Measurements from ENCODE around the gene ANKDD1A.

ANKDD1A gene

DNA sequence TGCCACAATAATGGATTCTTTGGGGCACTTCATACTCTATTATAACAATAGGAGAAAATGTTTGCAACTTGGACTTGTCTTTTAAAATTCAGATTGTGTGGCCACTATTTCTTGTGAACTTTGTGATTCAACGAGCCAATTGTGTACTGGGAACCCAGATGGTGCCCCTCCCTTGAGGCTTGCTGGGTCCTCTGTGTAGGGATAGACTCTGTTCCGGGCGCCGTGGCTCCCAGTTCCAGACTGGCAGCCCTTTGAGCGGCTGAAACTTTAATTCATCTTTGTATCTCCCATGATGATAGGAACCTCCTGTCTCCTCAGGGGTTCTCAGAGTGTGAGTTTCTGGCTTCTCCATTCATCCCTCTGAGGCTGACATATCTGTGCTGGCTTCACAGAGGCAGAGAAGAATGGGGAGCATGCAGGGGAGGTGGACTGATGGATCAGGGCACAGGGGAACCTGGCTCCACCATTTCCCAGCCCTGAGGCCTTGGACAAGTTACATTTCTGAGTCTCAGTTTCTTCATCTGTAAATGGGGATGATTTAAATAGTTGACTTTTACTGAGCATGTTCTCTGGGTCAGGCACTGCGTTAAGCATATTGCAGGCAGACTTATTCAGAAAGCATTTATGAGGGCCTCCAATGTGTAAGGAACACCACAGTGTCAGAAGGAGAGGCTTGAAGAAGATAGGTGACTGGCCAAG is 15.2 kb upstream of the ANKDD1A start:
- no peak for DNase-seq

DNA sequence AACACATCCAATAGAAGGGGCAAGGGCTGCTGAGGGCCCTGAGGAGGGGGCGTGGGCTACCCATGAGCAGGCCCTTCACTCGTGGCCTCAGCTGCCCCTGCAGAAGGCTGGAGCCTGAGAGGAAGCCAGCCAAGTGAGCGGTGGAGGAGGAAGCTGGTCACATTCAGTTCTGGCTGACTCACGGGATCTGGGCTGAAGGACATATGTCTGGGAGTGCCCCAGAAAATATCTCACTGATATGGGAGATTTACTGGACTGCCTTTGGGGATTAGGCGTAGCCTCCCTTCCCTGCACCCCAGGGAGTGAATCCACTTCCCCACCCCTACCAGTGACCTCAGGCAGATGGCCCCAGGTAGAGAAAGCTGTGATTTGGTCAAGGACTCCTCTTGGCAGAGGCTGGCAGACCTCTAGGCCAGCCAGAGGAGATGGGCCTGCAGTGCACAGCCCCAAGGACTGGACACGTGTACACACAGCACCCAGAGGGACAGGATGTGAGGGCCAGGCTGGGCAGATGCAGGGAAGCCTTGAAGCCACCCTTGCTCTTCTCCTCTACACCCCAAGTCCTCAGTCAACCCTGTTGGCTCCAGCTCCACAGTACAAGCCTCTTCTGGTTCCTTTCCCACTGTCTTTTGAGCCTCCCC is 14.2 kb upstream of the ANKDD1A start:
- DNase-seq, result peak; percentile 88

DNA sequence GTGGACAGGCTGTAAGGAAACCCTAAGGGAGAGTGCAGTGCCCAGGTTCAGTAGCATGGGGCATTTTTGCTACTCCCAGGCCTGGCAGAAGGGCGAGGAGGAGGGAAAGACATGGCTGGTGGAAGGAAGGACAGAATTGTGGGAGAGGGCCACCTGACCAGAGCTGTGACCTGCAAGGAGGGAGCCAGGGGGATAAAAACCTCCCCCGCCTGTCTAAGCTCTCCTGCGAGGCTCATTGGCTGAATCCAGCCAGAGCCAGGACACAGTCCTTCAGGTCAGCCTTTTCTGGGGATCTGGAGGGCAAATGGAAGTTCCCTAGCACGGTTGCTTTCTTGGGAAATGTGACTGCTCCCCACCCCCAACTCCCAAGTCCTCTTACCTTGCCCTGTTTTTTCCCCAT is 13.3 kb upstream of the ANKDD1A start:
- DNase-seq, result no peak

DNA sequence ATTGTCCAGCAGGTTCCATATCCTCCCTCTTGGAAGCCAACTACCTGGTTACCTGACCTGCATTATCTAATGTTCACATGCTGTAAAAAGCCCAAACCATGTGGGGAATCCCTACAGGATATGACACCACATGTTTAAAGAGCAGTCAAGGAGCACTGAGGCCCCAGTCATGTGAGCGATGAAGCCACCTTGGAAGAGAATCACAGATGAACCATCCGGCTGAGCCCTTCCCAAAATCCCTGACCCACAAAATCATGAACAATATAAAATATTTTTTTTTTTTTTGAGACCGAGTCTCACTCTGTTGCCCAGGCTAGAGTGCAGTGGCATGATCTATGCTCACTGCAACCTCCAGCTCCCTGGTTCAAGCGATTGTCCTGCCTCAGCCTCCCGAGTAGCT is 10.6 kb upstream of the ANKDD1A start:
- no peak for DNase-seq

DNA sequence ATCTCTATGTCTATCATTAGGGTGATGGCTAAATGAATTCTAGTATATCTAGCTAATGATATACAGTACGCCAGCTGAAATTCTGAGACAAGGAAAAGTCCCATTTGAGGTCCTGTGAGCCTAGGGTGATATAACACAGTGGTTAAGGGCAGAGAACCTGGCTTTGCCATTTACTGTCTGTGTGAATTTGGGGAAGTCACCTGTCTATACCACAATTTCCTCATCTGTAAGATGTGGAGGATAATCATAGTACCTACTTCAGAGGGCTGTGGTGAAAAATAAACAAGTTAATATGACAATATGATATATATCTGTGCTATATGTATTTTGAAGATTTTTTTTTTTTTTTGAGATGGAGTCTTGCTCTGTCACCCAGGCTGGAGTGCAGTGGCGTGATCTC is 9.8 kb upstream of the ANKDD1A start:
- DNase-seq, result no peak

DNA sequence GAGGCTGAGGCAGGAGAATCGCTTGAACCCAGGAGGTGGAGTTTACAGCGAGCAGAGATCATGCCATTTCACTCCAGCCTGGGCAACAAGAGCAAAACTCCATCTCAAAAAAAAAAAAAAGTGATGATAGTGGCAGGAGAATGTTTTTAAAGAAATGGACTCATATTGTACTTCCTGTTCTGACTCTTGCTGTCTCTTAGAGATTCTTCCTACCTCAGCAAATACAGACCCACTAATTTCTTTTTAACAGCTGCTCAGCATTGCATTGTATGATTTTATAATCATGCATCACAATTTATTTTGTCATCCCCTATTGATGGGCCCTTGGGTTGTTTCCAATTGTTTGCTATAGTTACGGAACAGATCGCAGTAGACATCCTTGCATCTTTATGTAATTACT is 8.8 kb upstream of the ANKDD1A start:
- DNase-seq, result peak; percentile 15

DNA sequence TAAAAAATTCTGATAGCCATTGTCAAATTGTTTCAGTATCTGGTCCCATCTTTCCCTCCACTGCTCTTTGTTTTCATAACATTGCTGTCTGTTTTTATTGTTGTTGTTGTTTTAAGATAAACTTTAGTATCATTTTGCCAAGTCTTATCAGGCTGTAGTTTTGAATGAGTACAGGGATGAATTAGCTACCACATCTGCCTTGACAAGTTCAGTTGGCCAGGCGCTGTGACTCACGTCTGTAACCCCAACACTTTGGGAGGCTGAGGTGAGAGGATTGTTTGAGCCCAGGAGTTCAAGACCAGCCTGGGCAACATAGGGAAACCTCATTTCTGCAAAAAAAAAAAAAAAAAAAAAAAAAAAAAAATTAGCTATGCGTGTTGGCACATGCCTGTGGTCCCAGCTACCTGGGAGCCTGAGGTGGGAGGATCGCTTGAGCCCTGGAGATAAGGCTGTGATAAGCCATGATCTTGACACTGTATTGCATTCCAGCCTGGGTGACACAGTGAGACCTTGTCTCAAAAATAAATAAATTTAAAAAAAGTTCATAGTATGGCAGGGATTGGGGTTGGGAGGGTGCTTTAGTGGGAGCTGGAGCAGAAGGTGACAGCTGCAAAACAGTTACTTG is 8.3 kb upstream of the ANKDD1A start:
- no peak for DNase-seq

DNA sequence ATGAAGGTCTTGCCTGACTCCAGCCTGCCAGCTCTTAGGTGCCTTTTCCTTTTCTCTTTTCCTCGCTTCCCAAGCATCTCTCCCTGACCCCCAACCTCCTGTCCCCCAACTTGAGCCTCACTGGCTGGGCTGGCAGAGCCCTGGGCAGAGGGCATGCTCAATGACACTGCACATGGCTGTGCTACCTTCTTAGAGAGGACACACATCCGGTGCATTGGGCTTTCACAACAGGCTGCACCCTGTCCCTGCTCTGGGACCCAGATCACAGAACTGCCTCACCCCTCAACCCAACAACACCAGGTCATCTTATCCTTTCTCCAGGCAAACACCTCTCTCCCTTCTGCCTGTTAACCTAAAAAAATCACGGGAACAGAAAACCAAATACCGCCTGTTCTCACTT is 7.5 kb upstream of the ANKDD1A start:
- DNase-seq, result no peak

DNA sequence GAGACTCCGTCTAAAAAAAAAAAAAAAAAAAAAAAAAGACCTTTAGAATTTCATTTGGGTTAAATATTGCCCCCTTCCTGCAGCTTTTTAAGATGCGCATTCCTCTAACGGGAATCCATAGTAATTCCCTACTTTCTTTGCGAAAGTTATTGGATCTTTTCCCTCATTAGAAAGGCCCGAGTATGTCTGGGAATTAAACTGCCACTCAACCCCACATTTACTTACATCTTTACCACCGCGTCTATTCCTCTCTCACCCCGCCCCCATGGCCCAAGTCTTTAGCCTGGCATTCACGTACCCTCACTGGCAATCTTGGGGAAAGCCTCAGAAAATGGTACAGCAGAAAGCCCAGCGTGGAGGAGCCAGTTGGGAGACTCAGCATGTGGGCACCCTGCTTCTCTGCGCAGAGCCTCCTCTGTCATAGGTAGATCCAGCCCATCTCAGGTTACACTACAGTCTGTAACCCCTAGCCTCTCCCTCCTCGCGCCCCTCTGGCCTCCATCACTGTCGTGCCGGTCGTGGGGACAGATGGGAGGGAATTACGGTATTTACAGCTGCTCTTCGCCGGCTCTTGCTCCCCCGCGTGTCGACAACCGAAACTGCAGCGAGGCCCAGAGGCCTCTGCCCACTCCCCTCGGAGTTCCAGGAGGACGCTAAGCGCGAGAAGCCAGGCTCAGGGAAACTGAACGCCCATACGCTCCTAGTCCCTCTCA is 6.4 kb upstream of the ANKDD1A start:
- DNase-seq, result peak; percentile 82

DNA sequence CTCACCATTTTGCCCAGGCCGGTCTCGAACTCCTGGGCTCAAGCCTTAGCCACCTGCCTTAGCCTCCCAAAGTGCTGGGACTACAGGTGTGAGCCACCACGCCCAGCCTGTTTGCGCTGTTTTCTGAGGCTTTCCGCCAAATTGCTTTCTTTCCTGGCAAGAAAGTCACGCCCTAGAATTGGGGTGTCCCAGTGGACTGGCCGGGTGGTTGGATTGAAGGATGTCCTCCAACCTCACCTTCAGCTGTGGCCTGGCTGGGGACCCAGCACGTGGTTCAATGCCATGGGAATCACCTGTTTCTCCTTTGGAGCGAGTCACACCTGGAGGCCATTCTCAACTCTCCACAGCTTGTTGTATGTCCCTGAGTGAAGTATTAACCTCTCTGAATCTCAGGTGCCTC is 5.8 kb upstream of the ANKDD1A start:
- no peak for DNase-seq

DNA sequence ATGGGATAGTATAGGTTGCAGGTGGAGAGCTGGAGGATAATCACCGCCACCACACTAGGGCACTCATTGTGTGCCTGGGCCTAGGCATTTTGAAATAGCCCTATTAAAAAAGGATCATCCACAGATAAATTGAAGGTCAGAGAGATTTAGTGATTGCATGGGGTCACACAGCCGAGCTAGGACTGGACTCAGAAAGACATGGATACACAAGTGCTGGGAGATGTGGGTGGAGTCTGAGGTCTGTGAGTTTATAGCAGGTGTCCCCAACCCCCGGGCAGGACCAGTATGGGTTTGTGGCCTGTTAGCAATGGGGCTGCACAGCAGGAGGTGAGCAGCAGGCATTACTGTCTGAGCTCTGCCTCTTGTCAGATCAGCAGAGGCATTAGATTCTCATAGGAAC is 5.3 kb upstream of the ANKDD1A start:
- no peak for DNase-seq

DNA sequence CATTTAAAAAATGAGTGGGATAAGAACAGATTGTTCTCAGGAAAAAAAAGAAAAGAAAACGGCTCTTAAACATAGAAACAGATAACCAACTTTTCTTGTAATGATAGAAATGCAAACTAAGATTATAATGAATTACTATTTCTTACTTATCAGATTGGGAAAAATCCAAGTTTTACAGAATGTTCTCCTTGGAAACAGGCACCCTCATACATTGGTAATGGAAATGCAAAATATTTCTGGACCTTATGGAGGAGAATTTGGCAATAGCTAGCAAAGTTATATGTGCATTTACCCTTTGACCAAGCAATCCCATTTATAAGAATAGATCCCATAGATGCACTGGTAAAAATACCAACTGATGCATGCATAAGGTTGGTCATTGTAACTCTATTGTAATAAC is 3.7 kb upstream of the ANKDD1A start:
- DNase-seq, result no peak

DNA sequence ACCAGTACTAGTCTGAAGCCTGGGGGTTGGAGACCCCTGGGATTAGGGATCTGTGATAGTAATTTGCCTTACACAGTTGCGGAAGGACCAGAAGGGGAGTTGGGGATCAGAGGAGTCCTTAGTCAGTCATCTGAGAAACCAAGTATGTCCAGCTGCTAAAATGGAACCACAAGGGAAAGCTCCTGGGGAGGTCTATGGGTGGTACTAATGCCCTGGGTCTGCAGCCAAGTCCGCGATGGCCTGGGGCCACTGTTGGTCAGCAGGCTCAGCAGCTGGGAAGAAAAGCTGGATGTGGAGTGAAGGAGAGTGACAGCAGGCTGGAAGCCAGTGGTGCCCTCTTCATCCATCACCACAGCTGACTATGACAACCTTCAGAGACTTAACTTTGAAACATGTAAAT is 2.2 kb upstream of the ANKDD1A start:
- no peak for DNase-seq

DNA sequence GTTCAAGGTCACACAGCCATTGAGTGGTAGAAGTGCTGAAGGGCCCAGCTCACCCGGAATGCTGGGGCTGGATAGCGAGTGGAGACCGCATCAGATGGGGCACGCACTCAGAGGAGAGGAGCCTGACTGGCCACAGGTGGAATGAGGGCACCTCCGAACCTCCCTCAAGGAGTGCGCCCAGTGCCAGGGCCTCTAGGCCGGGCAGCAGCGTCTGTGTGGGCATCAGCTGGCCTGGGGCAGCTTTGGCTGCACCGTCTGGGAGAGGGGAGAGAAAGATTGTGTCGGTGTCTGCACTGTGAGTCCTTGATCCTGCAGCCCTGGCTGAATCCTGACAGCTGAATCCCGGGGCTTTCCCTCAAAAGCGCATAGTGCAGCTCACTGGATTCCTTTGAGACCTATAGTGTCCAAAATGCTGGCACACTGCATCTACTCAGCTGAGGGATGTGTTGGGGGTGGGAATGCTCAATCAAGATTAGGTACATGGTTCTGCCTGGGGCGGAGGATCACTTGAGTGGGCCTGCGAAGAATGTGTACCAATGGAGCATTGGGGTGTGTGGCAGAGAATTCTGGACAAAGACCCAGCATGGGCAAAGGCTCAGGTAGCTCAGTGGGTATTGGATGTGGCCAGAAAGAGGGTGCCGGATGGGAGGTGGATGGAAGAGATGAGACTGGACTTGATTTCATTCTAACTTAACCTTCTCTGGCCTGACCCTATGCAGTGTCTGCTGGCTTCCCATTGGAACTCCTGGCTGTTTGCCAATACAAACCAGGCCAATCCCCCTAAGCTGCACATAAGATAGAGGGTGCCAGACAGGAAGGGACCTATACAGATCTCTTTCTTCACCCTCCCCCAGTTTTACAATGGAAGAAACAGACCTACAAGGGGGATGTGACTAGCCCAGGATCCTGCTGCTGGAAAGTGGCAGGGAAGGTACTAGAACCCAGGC is 950 bp downstream of the ANKDD1A start:
- no peak for DNase-seq

DNA sequence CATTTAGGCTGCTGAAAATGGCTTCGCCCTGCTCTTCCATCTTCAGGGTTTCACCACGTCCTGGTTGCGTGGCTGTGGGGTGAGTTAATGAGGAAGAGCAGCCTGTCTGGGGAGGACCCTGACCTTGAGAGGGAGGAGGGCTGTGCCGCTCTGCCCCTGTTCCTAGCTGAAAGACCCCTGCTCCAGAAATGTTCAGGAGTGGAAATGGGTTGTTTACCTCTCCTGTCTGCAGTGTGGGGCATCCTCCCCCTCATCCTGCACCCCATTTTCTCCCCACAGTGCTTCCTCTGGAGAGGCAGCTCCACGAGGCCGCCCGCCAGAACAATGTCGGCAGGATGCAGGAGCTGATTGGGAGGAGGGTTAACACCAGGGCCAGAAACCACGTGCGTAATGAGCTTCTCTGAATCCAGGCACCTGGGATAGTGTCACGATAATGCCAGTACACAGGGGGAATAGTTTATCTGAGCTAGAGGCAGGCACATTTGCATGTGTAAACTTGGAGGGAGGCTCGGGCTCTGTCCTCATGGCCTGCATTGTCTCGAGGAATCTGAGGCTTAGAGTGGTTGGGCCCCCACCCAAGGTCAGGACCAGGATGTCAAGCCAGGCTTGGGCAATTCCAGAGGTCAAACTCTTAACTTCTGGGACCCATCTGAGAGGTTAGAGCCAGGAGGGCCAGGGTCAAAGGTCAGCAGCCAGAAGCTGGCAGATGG is 4.0 kb downstream of the ANKDD1A start:
- no peak for DNase-seq

DNA sequence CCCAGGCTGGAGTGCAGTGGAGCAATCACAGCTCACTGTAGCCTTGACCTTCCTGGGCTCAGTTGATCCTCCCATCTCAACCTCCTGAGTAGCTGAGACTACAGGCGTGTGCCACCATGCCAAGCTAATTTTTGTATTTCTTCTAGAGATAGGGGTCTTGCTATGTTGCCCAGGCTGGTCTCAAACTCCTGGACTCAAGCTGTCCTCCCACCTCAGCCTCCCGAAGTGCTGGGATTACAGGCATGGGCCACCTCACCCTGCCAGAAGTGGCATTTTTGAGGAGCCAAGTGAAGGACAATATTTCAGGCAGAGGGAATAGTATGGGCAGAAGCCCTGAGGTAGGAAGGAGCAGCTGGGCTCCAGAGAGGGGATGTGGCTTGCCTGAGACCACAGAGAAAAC is 4.7 kb downstream of the ANKDD1A start:
- DNase-seq, result no peak

DNA sequence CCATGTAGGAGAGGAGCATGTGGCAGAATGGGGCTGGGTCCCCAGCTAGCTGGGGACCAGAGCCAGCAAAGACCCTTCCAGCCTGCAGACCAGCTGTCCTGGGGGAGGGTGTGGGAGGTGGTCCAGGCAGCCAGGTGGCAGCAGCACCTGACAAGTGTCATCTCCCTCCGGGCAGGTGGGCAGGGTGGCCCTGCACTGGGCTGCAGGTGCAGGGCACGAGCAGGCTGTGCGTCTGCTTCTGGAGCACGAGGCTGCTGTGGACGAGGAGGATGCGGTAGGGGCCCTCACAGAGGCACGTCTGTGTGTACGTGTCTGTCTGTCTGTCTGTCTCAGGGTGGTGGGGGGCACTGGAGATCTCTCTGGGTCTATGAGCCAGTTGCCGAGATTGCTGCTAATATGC is 5.5 kb downstream of the ANKDD1A start:
- DNase-seq, result no peak

DNA sequence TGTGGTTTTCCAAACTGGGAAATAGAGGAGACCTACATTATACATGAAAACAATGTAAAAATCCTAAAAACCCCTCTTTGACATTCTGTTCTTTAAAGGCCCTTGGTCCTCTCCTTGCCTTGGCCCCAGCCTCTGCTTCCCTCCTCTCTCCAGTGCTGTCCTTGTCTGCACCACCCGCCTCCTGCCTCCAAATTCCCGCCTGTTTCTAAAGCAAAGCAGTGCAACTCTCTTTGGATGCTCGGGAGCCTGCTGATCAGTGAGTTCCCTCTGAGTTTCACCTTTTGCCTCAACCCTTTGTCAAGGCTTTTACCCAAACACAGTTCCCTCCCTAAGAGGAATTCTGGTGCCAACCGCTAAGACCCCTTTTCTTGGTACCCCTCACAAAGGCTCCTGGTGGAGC is 8.0 kb downstream of the ANKDD1A start:
- DNase-seq, result no peak

DNA sequence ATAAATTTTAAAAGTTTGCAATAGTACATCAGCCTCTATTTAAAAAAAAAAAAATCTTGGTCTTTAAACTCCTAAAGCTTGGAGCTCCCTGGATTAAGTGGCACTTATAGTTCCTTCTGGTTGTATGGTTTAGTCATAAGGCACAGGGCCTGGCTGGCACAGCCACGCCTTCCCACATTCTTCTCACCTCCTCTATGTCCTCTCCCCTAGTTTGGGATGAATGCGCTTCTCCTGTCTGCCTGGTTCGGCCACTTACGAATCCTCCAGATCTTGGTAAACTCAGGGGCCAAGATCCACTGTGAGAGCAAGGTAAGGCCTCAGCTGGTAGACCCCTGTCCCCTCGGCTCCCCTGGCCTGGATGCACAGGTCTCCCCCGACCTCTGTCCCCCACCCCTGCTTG is 10.0 kb downstream of the ANKDD1A start:
- no peak for DNase-seq

DNA sequence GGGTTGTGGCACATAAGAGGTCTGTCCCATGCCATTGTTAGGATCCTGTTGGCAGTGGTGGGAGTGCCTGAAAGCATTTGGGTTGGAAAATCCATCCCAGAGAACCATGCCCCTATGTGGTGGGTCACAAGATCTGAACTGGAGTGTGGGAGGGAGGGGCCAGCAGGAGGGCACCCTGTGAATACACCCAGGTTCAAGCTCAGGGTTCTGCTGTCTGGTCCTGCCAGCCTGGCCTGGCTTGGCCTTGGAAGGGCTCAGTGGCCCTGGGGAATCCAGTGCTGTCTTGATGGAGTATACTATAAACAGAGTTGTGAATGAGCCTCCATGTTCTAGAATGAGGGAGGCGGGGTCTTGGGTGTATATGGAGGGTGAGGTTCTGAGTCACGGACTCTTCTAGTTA is 11.8 kb downstream of the ANKDD1A start:
- DNase-seq, result no peak

DNA sequence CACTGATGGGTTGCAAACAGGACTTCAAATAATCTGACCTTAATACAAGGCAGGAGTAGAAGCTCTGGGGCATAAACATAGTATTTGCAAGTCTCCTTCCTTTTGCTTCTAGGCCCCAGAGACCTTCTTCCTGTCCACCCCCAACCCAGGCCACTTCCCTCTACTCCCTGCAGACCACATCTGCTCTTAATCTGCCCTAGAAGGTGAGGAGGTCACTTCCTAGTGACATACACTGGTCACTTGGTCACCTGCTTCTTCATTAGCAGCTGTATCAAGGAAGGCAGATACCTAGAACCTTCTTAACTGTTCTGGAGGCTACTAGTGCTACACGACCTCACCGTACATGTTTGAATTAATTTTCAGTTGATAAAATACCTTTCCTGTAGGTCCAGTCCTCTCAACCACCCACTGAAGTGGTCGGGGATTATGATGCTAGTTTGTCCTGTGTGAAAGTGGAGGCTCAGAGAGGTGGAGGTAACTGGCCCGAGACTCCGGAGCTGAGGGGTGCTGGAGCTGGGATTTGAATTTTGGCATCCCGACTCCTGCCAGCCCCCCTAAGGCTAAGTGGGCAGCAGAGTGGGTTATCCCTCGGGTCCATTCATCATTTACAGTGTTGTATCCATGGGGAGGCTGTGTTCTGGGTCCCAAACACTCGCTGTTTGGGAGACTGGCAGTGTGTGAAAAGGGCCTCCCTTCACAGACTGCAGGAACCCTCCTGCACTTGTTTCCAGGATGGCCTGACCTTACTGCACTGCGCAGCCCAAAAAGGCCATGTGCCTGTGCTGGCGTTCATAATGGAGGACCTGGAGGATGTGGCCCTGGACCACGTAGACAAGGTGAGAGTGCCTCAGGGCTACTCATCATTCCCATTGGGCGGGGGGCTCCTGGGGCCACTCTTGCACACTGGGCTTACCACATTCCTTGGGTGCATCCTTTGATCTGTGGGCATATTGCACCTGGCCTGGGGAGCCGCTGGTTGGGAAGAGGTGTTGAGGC is 13.9 kb downstream of the ANKDD1A start:
- DNase-seq, result no peak

Measured in inflammatory macrophage treated with lipopolysaccharide for 4 hours (primary cell).